Keratinocyte (primary cell): Measurements from ENCODE around the gene PPP1CB. TPM values are rescaled to one million over a fixed set of nuclear protein-coding genes. Genes with fewer than 3 reads are reported as not detected.
A peak's percentile ranks its signal among the peaks of the same experiment; 100 is the strongest.

Source experiments
- DNase-seq: peaks from one replicate; pipeline ENCODE4 v3.0.0-alpha.2; 2011; ENCODE audit warnings: low read depth, missing footprints, low spot score
- FAIRE-seq: peaks from 2 replicates; lab custom pipeline; 2011; peaks lifted over from hg19 to GRCh38; lab: Jason Lieb, UNC
- H2AFZ ChIP-seq: 2 replicates; pipeline ENCODE4 v1.6.0; 2012; ENCODE audit warnings: low read length, control low read depth, inconsistent platforms; ENCODE audit not compliant: control insufficient read depth
- H3K27ac ChIP-seq: 2 replicates; pipeline ENCODE4 v1.5.1; 2011; ENCODE audit warnings: low read length; ENCODE audit not compliant: control insufficient read depth, insufficient read depth
- H3K27me3 ChIP-seq: 3 replicates; pipeline ENCODE4 v1.6.0; 2011; ENCODE audit warnings: low read length; ENCODE audit not compliant: control insufficient read depth, insufficient read depth; ENCODE audit errors: extremely low read depth
- H3K36me3 ChIP-seq, 2 experiments: 2 replicates in 1 of 2; 3 replicates in 1 of 2; pipeline ENCODE4 v1.5.1; 2011; ENCODE audit warnings: low read length in 2 of 2, mild to moderate bottlenecking in 1 of 2; ENCODE audit not compliant: control insufficient read depth in 2 of 2, insufficient read depth in 2 of 2; ENCODE audit errors: extremely low read depth in 1 of 2
- H3K4me1 ChIP-seq: 3 replicates; pipeline ENCODE4 v1.5.1; 2011; ENCODE audit warnings: low read length; ENCODE audit not compliant: control insufficient read depth, insufficient read depth; ENCODE audit errors: extremely low read depth
- H3K4me2 ChIP-seq: 3 replicates; pipeline ENCODE4 v1.6.0; 2011; ENCODE audit warnings: low read depth, low read length; ENCODE audit not compliant: control insufficient read depth, insufficient read depth; ENCODE audit errors: extremely low read depth
- H3K4me3 ChIP-seq, 3 experiments: fragments of 200-600 bp in 1 of 3; sonication (generic) in 1 of 3; 2 replicates in 2 of 3; 3 replicates in 1 of 3; pipeline ENCODE4 v1.5.1; 2011 to 2016; ENCODE audit warnings: low read length in 3 of 3, mild to moderate bottlenecking in 3 of 3, control low read depth in 2 of 3, inconsistent platforms in 1 of 3, low read depth in 1 of 3, mixed read lengths in 1 of 3, mixed run types in 1 of 3, moderate library complexity in 1 of 3; ENCODE audit not compliant: control insufficient read depth in 2 of 3, insufficient read depth in 2 of 3; ENCODE audit errors: extremely low read depth in 1 of 3
- H3K79me2 ChIP-seq: 2 replicates; pipeline ENCODE4 v1.6.0; 2012; ENCODE audit warnings: low read length; ENCODE audit not compliant: control insufficient read depth, insufficient read depth
- H3K9ac ChIP-seq: 3 replicates; pipeline ENCODE4 v1.6.0; 2011; ENCODE audit warnings: low read length; ENCODE audit not compliant: control insufficient read depth, insufficient read depth; ENCODE audit errors: extremely low read depth
- H3K9me1 ChIP-seq: 3 replicates; pipeline ENCODE4 v1.6.0; 2011; ENCODE audit warnings: low read length; ENCODE audit not compliant: control insufficient read depth, insufficient read depth; ENCODE audit errors: extremely low read depth
- H3K9me3 ChIP-seq: 2 replicates; pipeline ENCODE4 v1.5.1; 2012; ENCODE audit warnings: low read depth, low read length; ENCODE audit not compliant: control insufficient read depth
- H4K20me1 ChIP-seq: 3 replicates; pipeline ENCODE4 v1.6.0; 2011; ENCODE audit warnings: low read length; ENCODE audit not compliant: control insufficient read depth, insufficient read depth; ENCODE audit errors: extremely low read depth
- EZH2 ChIP-seq: IDR thresholded peaks from one replicate; pipeline ENCODE4 v1.6.1; 2012; ENCODE audit warnings: inconsistent platforms, mild to moderate bottlenecking, low read length, moderate library complexity
- dilution Hi-C: fragments of 300-500 bp; cut with MboI; formaldehyde crosslinking; loops from one replicate; pipeline ENCODE4 v1.7.0; 2020; ENCODE audit warnings: low sequenced_read_pairs; ENCODE audit not compliant: extremely low pct_ligation_motif_present
- polyA plus RNA-seq, 5 experiments: library from polyadenylated mRNA; depleted of rRNA in 3 of 5; stranded (reverse) in 3 of 5; stranded (forward) in 1 of 5; unstranded in 1 of 5; fragments of >200 nt; gene quantifications; 1 replicate in 1 of 5; 2 replicates in 3 of 5; 3 replicates in 1 of 5; pipeline versions ENCODE4 v1.2.1 to v1.2.3, GENCODE V29; 2011 to 2012; ENCODE audit warnings: missing spikeins in 2 of 5, low read depth in 1 of 5, low replicate concordance in 1 of 5
- TF ChIP-seq, protein P1 (sequence below), 3 experiments: IDR thresholded peaks in 1 of 3; conservative IDR thresholded peaks in 1 of 3; optimal IDR thresholded peaks in 1 of 3; 2 replicates in 2 of 3; 3 replicates in 1 of 3; pipeline versions ENCODE3 to v1.5.1; 2011; ENCODE audit warnings: low read length in 3 of 3, mild to moderate bottlenecking in 3 of 3, moderate library complexity in 2 of 3, control low read depth in 1 of 3, inconsistent platforms in 1 of 3; ENCODE audit not compliant: insufficient read depth in 2 of 3; ENCODE audit errors: extremely low read depth in 1 of 3

Gene PPP1CB
- polyA plus RNA-seq, 1 donor (not counting 4 experiments of a cell fraction or from before 2014, with no cell fraction given) = 157 TPM

DNA sequence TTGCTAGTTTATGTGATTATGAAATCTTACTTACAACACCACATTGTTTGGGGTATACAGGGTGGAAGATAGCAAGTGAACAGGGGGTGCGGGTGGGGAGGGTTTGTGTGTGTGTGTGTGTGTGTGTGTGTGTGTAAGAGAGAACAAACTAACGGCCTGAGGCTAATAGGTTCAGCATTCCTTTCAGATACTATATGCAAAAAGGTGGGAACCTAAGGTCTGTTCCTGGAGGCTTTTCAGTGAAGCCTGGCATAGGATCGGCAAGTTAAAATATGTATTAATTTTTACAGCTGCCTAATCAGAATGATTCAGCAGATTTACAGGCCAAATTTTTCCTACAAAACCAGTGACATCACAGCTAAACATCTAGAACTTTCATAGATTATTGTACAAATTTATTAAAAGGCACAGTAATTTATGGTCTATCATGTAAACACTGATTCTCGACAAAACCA is 51.4 kb downstream of the PPP1CB start:
- H3K4me3 ChIP-seq = no peak overlapping the region
- H3K27me3 ChIP-seq = no peaks in the 10 kb centered on the region
- H2AFZ ChIP-seq = no peak overlapping the region
- dilution Hi-C loops = no loop called here
- peak overlapping the region; percentile 74 for H3K27ac ChIP-seq
- H3K9me3 ChIP-seq = no peaks in the 10 kb centered on the region
- TF ChIP-seq EZH2 = no peak
- TF ChIP-seq, protein P1, sequence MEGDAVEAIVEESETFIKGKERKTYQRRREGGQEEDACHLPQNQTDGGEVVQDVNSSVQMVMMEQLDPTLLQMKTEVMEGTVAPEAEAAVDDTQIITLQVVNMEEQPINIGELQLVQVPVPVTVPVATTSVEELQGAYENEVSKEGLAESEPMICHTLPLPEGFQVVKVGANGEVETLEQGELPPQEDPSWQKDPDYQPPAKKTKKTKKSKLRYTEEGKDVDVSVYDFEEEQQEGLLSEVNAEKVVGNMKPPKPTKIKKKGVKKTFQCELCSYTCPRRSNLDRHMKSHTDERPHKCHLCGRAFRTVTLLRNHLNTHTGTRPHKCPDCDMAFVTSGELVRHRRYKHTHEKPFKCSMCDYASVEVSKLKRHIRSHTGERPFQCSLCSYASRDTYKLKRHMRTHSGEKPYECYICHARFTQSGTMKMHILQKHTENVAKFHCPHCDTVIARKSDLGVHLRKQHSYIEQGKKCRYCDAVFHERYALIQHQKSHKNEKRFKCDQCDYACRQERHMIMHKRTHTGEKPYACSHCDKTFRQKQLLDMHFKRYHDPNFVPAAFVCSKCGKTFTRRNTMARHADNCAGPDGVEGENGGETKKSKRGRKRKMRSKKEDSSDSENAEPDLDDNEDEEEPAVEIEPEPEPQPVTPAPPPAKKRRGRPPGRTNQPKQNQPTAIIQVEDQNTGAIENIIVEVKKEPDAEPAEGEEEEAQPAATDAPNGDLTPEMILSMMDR (optimal IDR thresholded peaks at IDR 0.05 in 1 of 3, IDR thresholded peaks at IDR 0.05 in 1 of 3, conservative IDR thresholded peaks at IDR 0.05 in 1 of 3; ENCODE audit: extremely low read depth in 1 of 3, insufficient read depth in 2 of 3, low read length in 3 of 3) = no peak
- FAIRE-seq = peak; percentile 9
- peak; percentile 54 for DNase-seq
- H3K36me3 ChIP-seq = peaks cover 2 to 22% of the 10 kb centered on the region in 2 experiments
- peak overlapping the region; percentile 43 for H3K9ac ChIP-seq
- peaks cover 4% of the 10 kb centered on the region for H4K20me1 ChIP-seq
- no peaks in the 10 kb centered on the region for H3K9me1 ChIP-seq
- peak overlapping the region; percentile 38 for H3K4me2 ChIP-seq
- peaks cover 13% of the 10 kb centered on the region for H3K79me2 ChIP-seq
- peaks cover 31% of the 10 kb centered on the region for H3K4me1 ChIP-seq

DNA sequence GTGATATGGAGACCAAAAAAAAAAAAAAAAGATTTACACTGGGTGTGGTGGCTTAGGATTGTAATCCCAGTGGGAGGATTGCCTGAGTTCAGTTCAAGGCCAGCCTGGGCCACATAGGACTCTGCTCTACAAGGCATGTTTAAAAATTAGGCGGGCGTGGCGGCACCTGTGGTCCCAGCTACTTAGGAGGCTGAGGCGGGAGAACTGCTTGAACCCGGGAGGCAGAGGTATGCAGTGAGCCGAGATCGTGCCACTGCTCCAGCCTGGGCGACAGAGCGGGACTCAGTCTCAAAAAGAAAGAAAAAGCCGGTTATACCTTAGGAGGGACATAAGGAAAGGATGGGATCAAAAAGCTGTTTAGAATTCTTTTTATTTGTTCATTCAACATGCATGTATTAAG is 58.3 kb downstream of the PPP1CB start:
- no peaks in the 10 kb centered on the region for H3K27me3 ChIP-seq
- dilution Hi-C loops = no loop called here
- H3K4me3 ChIP-seq = peak overlapping the region in 1 of 3 experiments; percentile 71
- H2AFZ ChIP-seq = no peak overlapping the region
- no peaks in the 10 kb centered on the region for H4K20me1 ChIP-seq
- H3K27ac ChIP-seq = peak overlapping the region; percentile 31
- DNase-seq = no peak
- H3K4me2 ChIP-seq = peak overlapping the region; percentile 68
- H3K36me3 ChIP-seq = peaks cover 5 to 6% of the 10 kb centered on the region in 2 experiments
- no peaks in the 10 kb centered on the region for H3K79me2 ChIP-seq
- no peaks in the 10 kb centered on the region for H3K9me3 ChIP-seq
- H3K4me1 ChIP-seq = peaks cover 9% of the 10 kb centered on the region
- peak overlapping the region; percentile 47 for H3K9ac ChIP-seq
- TF ChIP-seq, protein P1 (optimal IDR thresholded peaks at IDR 0.05 in 1 of 3, IDR thresholded peaks at IDR 0.05 in 1 of 3, conservative IDR thresholded peaks at IDR 0.05 in 1 of 3; ENCODE audit: extremely low read depth in 1 of 3, insufficient read depth in 2 of 3, low read length in 3 of 3) = no peak
- no peak for TF ChIP-seq EZH2
- no peaks in the 10 kb centered on the region for H3K9me1 ChIP-seq
- FAIRE-seq = no peak
